ENCODE results near the gene APP. TPM values are rescaled to one million over a fixed set of nuclear protein-coding genes. Genes with fewer than 3 reads are reported as not detected.

Gene APP
- total RNA-seq, 3 donors from 2014 or later (not counting 1 experiment from before 2014, with no cell fraction given): 5.1 to 10.6 (median 7.8) TPM

- Histone ChIP-seq H3K36me3 (ENCODE audit: control insufficient read depth, insufficient read depth, low read length) (no peaks in the 10 kb centered on the region), H3K9me3 (ENCODE audit: control insufficient read depth, insufficient read depth, low read length) (no peaks in the 10 kb centered on the region), H3K4me1 (ENCODE audit: control insufficient read depth, insufficient read depth, low read length) (no peaks in the 10 kb centered on the region), H3K27me3 (ENCODE audit: control insufficient read depth, insufficient read depth, low read length) (no peaks in the 10 kb centered on the region), H3K4me3 (ENCODE audit: low read length) (no peak overlapping the region), H3K27ac (ENCODE audit: low read length) (no peak overlapping the region)
- TF ChIP-seq CTCF (IDR thresholded peaks at IDR 0.05): no peak
- 98% methylated on average over 3 of the region's 4 CpGs for WGBS (ENCODE audit: insufficient coverage)
- Mint-ChIP-seq H3K4me1 (no peaks in the 10 kb centered on the region), H3K27ac (no peak overlapping the region), H3K27me3 (ENCODE audit: low read depth in 2 of 2) (no peaks in the 10 kb centered on the region), H3K9me3 (peaks cover 0 to 2% of the 10 kb centered on the region in 2 donors), H3K4me3 (no peak overlapping the region), H3K36me3 (no peaks in the 10 kb centered on the region)
- ATAC-seq: no peak
- no peak for DNase-seq
- intact Hi-C loops (cut with micrococcal nuclease): no loop called here
These were observed 44.4 kb downstream of the APP start for GRCh38 chr21:26126168-26126553.

GRCh38 chr21:26125433-26126167, 45.0 kb downstream of the APP start:
- Histone ChIP-seq H3K27ac (ENCODE audit: low read length) (no peak overlapping the region), H3K9me3 (ENCODE audit: control insufficient read depth, insufficient read depth, low read length) (no peaks in the 10 kb centered on the region), H3K4me1 (ENCODE audit: control insufficient read depth, insufficient read depth, low read length) (no peaks in the 10 kb centered on the region), H3K4me3 (ENCODE audit: low read length) (no peak overlapping the region), H3K36me3 (ENCODE audit: control insufficient read depth, insufficient read depth, low read length) (no peaks in the 10 kb centered on the region), H3K27me3 (ENCODE audit: control insufficient read depth, insufficient read depth, low read length) (no peaks in the 10 kb centered on the region)
- TF ChIP-seq CTCF (IDR thresholded peaks at IDR 0.05): no peak
- DNase-seq (no peak), ATAC-seq (no peak)
- H3K4me3 Mint-ChIP-seq: no peak overlapping the region
- H3K27ac Mint-ChIP-seq: no peak overlapping the region
- intact Hi-C loops (cut with micrococcal nuclease): no loop called here
- peaks cover 0 to 2% of the 10 kb centered on the region in 2 donors for H3K9me3 Mint-ChIP-seq
- WGBS (ENCODE audit: insufficient coverage): 86% methylated on average over 6 of the region's 8 CpGs
- H3K27me3 Mint-ChIP-seq (ENCODE audit: low read depth in 2 of 2): no peaks in the 10 kb centered on the region
- H3K4me1 Mint-ChIP-seq: no peaks in the 10 kb centered on the region
- H3K36me3 Mint-ChIP-seq: no peaks in the 10 kb centered on the region

GRCh38 chr21:26124896-26125295, 45.7 kb downstream of the APP start:
- Histone ChIP-seq H3K36me3 (ENCODE audit: control insufficient read depth, insufficient read depth, low read length) (no peaks in the 10 kb centered on the region), H3K27me3 (ENCODE audit: control insufficient read depth, insufficient read depth, low read length) (no peaks in the 10 kb centered on the region), H3K9me3 (ENCODE audit: control insufficient read depth, insufficient read depth, low read length) (no peaks in the 10 kb centered on the region), H3K27ac (ENCODE audit: low read length) (no peak overlapping the region), H3K4me3 (ENCODE audit: low read length) (no peak overlapping the region), H3K4me1 (ENCODE audit: control insufficient read depth, insufficient read depth, low read length) (no peaks in the 10 kb centered on the region)
- ATAC-seq: no peak
- WGBS (ENCODE audit: insufficient coverage): 86% methylated on average over 5 of the region's 7 CpGs
- Mint-ChIP-seq H3K4me1 (no peaks in the 10 kb centered on the region), H3K27me3 (ENCODE audit: low read depth in 2 of 2) (no peaks in the 10 kb centered on the region), H3K27ac (no peak overlapping the region), H3K9me3 (peaks cover 0 to 2% of the 10 kb centered on the region in 2 donors), H3K36me3 (no peaks in the 10 kb centered on the region), H3K4me3 (no peak overlapping the region)
- TF ChIP-seq CTCF (IDR thresholded peaks at IDR 0.05): no peak
- no peak for DNase-seq
- intact Hi-C loops (cut with micrococcal nuclease): no loop called here

GRCh38 chr21:26124421-26124833, 46.1 kb downstream of the APP start:
- no peaks in the 10 kb centered on the region for H3K27me3 ChIP-seq (ENCODE audit: control insufficient read depth, insufficient read depth, low read length)
- H3K27ac ChIP-seq (ENCODE audit: low read length): no peak overlapping the region
- no peak for ATAC-seq
- no peak overlapping the region for H3K4me3 Mint-ChIP-seq
- 79% methylated on average over 3 of the region's 4 CpGs for WGBS (ENCODE audit: insufficient coverage)
- no peaks in the 10 kb centered on the region for H3K4me1 Mint-ChIP-seq
- no peak for DNase-seq
- no peaks in the 10 kb centered on the region for H3K36me3 ChIP-seq (ENCODE audit: control insufficient read depth, insufficient read depth, low read length)
- H3K36me3 Mint-ChIP-seq: no peaks in the 10 kb centered on the region
- intact Hi-C loops (cut with micrococcal nuclease): no loop called here
- H3K27me3 Mint-ChIP-seq (ENCODE audit: low read depth in 2 of 2): no peaks in the 10 kb centered on the region
- H3K4me1 ChIP-seq (ENCODE audit: control insufficient read depth, insufficient read depth, low read length): no peaks in the 10 kb centered on the region
- H3K27ac Mint-ChIP-seq: no peak overlapping the region
- TF ChIP-seq CTCF (IDR thresholded peaks at IDR 0.05): no peak
- H3K9me3 Mint-ChIP-seq: peaks cover 0 to 2% of the 10 kb centered on the region in 2 donors
- H3K4me3 ChIP-seq (ENCODE audit: low read length): no peak overlapping the region
- no peaks in the 10 kb centered on the region for H3K9me3 ChIP-seq (ENCODE audit: control insufficient read depth, insufficient read depth, low read length)
